Endothelial cell (in vitro differentiated cells): ENCODE measurements around the gene RBM14. TPM values are rescaled to one million over a fixed set of nuclear protein-coding genes. Genes with fewer than 3 reads are reported as not detected.
"Not testable (repeated sequence)": the region's sequence is repeated elsewhere in the genome, so short reads cannot be mapped to it uniquely, and the experiment has no call there.

Experiments used
- DNase-seq: peaks from one replicate; pipeline ENCODE4 v3.0.0; 2021; ENCODE audit warnings: low spot score
- H3K27ac Mint-ChIP-seq: one replicate; pipeline ENCODE4 v1.8.0; 2021; ENCODE audit warnings: mixed read lengths, inconsistent platforms; ENCODE audit not compliant: unreplicated experiment
- H3K27me3 Mint-ChIP-seq: one replicate; pipeline ENCODE4 v1.8.0; 2021; ENCODE audit warnings: mild to moderate bottlenecking, moderate library complexity, mixed read lengths, inconsistent platforms; ENCODE audit not compliant: unreplicated experiment
- H3K36me3 Mint-ChIP-seq: one replicate; pipeline ENCODE4 v1.8.0; 2021; ENCODE audit warnings: mild to moderate bottlenecking, low read depth, mixed read lengths, inconsistent platforms; ENCODE audit not compliant: unreplicated experiment
- H3K4me1 Mint-ChIP-seq: one replicate; pipeline ENCODE4 v1.8.0; 2021; ENCODE audit warnings: mild to moderate bottlenecking, mixed read lengths, inconsistent platforms; ENCODE audit not compliant: unreplicated experiment
- H3K4me3 Mint-ChIP-seq: one replicate; pipeline ENCODE4 v1.8.0; 2021; ENCODE audit warnings: mild to moderate bottlenecking, mixed read lengths, inconsistent platforms; ENCODE audit not compliant: unreplicated experiment
- H3K9me3 Mint-ChIP-seq: one replicate; pipeline ENCODE4 v1.8.0; 2021; ENCODE audit warnings: mixed read lengths, inconsistent platforms; ENCODE audit not compliant: unreplicated experiment
- total RNA-seq: library from RNA; stranded (reverse); fragmentation: NEBNext Ultra II Directional; extraction: Animal tissue kit (Norgen Biotek cat#: 25700); gene quantifications from one replicate; pipeline ENCODE4 v1.2.1, GENCODE V29; 2021; ENCODE audit not compliant: unreplicated experiment
- TF ChIP-seq, protein P1 (sequence below): fragments of 200-600 bp; sonication (generic); IDR thresholded peaks from one replicate; pipeline ENCODE4 v1.5.0; 2021; ENCODE audit warnings: antibody characterized with exemption; ENCODE audit not compliant: unreplicated experiment

RBM14 gene
- total RNA-seq, 1 donor from 2014 or later = 84.2 TPM

GRCh38 chr11:66600631-66601233 is 15.7 kb upstream of the RBM14 start:
- peaks cover 10% of the 10 kb centered on the region for H3K4me1 Mint-ChIP-seq
- H3K27ac Mint-ChIP-seq = no peak overlapping the region
- peaks cover 4% of the 10 kb centered on the region for H3K27me3 Mint-ChIP-seq
- no peak overlapping the region for H3K4me3 Mint-ChIP-seq
- DNase-seq = no peak
- peaks cover 16% of the 10 kb centered on the region for H3K36me3 Mint-ChIP-seq
- TF ChIP-seq, protein P1, sequence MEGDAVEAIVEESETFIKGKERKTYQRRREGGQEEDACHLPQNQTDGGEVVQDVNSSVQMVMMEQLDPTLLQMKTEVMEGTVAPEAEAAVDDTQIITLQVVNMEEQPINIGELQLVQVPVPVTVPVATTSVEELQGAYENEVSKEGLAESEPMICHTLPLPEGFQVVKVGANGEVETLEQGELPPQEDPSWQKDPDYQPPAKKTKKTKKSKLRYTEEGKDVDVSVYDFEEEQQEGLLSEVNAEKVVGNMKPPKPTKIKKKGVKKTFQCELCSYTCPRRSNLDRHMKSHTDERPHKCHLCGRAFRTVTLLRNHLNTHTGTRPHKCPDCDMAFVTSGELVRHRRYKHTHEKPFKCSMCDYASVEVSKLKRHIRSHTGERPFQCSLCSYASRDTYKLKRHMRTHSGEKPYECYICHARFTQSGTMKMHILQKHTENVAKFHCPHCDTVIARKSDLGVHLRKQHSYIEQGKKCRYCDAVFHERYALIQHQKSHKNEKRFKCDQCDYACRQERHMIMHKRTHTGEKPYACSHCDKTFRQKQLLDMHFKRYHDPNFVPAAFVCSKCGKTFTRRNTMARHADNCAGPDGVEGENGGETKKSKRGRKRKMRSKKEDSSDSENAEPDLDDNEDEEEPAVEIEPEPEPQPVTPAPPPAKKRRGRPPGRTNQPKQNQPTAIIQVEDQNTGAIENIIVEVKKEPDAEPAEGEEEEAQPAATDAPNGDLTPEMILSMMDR = no peak
- H3K9me3 Mint-ChIP-seq = no peaks in the 10 kb centered on the region

DNA sequence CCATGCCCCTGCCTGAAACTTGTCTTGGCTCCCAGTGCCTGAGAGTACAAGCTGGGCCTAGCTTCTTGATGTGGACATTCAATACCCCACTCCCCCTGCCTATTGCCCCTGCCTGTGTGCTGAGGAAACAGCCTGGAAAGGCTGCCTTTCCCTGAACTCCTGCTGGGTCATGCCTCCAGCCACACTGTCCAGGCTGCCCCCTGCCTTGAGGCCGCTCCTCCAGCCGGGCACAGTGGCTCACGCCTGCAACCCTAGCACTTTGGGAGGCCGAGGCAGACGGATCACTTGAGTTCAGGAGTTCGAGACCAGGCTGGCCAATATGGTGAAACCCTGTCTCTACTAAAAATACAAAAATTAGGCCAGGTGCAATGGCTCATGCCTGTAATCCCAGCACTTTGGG is 13.4 kb upstream of the RBM14 start:
- DNase-seq = no peak
- peaks cover 10% of the 10 kb centered on the region for H3K4me1 Mint-ChIP-seq
- H3K36me3 Mint-ChIP-seq = peaks cover 19% of the 10 kb centered on the region

GRCh38 chr11:66604155-66604554 is 12.3 kb upstream of the RBM14 start:
- no peak overlapping the region for H3K4me3 Mint-ChIP-seq
- no peak overlapping the region for H3K27ac Mint-ChIP-seq
- H3K36me3 Mint-ChIP-seq = peaks cover 19% of the 10 kb centered on the region
- peaks cover 10% of the 10 kb centered on the region for H3K4me1 Mint-ChIP-seq
- H3K27me3 Mint-ChIP-seq = peaks cover 4% of the 10 kb centered on the region
- TF ChIP-seq, protein P1 = no peak
- no peak for DNase-seq
- H3K9me3 Mint-ChIP-seq = no peaks in the 10 kb centered on the region

More for the DNA sequence above, 13.4 kb upstream of the RBM14 start:
- TF ChIP-seq, protein P1 = no peak
- peaks cover 4% of the 10 kb centered on the region for H3K27me3 Mint-ChIP-seq
- H3K9me3 Mint-ChIP-seq = no peaks in the 10 kb centered on the region
- H3K27ac Mint-ChIP-seq = no peak overlapping the region
- no peak overlapping the region for H3K4me3 Mint-ChIP-seq

DNA sequence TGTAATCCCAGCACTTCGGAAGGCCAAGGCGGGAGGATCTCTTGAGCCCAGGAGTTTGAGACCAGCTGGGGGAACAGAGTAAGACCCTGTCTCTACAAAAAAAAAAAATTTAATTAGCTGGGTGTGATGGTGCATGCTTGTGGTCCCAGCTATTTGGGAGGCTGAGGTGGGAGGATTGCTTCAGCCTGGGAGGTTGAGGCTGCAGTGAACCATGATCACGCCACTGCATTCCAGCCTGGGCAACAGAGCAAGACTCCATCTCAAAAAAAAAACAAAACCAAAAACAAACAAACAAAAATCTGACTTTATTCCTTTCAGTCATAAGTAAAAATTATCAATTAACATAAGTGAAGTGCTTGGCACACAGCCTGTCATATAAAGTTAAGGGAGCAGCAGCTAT is 9.8 kb upstream of the RBM14 start:
- H3K27me3 Mint-ChIP-seq, H3K4me3 Mint-ChIP-seq, H3K9me3 Mint-ChIP-seq, DNase-seq, H3K4me1 Mint-ChIP-seq, H3K27ac Mint-ChIP-seq: not testable (repeated sequence)
- H3K36me3 Mint-ChIP-seq = peaks cover 19% of the 10 kb centered on the region

GRCh38 chr11:66607126-66607834 is 9.2 kb upstream of the RBM14 start:
- peaks cover 10% of the 10 kb centered on the region for H3K4me1 Mint-ChIP-seq
- peaks cover 4% of the 10 kb centered on the region for H3K27me3 Mint-ChIP-seq
- H3K9me3 Mint-ChIP-seq = no peaks in the 10 kb centered on the region
- no peak overlapping the region for H3K4me3 Mint-ChIP-seq
- H3K36me3 Mint-ChIP-seq = peaks cover 15% of the 10 kb centered on the region
- TF ChIP-seq, protein P1 = no peak
- DNase-seq = no peak
- H3K27ac Mint-ChIP-seq = no peak overlapping the region
